Activated CD4-positive, alpha-beta T cell treated with anti-CD3 and anti-CD28 coated beads for 1 hour (primary cell): ENCODE measurements around the gene SLC25A33.

Source experiments
- DNase-seq: peaks from one replicate; pipeline ENCODE4 v3.0.0-alpha.2; 2020

SLC25A33 gene

DNA sequence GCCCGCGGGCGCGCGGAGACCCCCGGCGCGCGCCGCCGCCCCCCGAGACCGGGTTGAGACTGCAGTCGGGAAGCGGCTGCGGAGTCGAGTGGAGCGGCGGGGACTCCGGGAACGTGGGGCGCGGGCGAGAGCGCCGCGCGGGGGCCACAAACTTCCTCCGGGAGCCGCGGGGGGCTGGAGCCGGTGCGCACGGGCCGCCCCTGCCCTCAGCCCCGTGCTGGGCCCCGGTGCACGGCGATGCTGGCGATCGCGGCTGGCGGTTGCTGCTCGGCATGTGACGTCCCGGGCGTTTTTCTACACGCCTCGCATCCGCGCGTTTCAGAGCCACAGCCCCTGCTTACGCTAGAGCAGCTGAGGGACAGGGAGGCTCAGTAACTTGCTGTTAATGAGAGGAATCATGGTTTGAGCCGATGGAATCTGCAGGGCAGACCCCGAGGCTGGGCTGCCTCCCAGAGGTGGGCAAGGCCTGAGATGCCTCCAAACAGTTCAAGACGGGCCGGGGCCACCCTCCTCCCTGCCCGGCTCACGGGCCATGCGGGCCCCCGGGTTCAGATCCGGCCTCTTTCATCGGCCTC, 50.0 kb downstream of the SLC25A33 start:
- DNase-seq = no peak

DNA sequence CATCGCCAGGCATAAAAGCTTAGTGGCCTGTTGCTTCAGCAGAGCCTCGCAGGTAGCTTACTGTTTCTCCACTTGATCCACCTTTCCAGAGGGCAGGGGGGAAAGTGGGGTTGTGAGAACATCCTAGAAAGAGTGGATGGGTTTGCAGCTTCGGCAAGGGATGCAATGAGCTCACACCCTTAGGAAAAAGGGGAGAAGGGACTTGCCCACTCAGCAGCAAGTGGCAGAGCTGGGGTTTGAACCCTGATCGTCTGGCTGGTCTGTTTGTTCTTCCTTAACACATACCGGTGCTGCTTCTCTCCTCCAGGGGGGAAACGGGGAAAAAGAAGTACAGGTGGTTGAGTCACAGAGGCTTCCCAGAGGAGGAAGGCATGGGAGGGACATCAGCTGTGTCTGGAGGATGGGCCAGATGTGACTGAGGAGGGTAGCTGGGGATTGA, 50.5 kb downstream of the SLC25A33 start:
- no peak for DNase-seq

DNA sequence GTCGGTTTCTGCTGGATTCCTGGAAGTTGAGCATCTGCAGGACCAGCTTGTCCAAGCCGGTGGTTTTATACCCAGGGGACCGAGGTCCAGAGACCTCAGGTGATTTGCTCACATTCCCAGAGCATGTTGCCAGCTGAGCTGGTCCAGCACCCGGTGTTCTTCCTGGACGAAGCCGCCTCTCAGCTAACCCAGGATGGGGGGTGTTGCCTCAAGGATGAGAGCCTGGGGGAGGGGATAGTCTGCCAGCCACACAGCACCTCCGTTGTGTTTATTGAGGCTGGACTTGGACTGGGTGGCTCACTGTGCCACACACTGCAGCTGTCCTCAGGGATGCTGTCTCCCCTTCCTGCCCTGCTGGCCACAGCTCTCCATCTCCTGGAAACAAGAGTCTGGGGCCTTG, 50.9 kb downstream of the SLC25A33 start:
- no peak for DNase-seq

DNA sequence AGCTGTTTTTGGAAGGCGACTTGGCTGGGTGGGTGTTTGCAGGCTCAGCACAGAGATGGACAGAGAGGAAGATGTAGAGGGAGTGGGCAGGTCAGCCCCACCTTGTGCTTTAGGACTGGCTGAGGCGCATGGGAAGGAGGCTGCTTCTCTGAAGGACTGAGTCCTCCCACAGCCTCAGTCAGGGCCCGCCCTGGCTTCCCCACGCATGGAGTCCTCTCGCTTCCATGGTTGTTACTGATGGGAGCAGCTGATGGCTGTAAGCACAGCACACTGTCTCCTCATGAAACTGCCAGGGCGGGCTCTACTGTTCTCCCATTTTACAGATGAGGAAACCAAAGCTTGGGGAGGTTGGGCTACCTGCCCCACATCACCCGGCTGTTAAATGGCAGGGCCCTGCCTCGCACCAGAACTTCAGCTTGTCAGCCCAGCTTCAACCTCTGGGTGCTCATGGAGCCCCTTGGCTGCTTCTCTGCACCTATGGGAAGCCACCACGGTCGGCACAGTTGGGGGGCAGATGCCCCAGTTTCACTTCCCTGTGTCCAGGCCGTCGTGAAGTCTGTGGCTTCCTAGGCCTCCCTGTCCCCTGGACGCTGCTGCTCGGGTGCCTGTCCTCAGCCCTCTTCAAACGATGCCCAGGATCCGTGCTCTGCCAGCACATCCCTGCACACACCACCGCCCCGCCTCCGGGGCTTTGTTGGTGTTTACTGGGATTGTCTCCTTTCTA, 51.8 kb downstream of the SLC25A33 start:
- DNase-seq = no peak

DNA sequence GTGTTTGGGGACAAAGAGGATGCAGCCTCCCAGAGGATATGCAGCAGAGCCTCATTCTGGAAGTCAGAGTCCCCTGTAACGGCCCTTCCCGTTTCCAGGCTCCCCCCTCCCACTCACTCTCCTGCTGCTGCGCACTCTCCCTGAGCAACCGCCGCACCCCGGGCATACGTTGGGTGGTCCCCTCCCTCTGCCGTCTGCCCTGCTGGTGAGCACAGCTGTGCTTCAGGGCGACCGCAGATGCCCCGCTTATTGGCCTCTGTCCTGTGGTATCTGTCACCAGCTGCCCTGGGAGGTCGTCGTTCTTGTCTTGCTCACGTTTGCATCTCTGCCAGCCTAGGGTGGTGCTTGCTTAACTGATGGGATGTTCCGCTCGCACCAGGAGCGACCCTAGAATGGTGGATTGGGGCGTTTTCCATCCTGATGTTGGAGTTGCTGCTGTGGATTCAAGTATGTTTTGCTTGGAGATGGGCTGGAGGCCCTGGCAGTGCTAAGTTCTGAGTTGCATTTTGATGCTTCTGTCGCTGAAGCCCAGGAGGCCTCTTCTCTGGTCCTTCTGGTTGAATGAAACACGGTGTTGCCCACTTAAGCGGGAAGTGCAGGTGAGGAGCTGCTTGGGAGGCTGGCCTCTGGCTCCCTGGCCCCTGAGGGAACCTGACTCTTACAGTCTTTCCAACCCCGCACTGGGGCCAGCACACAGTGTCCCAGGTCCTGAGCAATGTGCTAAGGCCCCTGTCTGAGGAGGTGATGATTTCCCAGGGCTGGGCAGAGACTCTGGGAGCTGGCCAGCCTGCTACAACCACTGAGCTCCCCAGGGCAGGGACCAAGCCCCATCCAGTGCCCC, 52.6 kb downstream of the SLC25A33 start:
- DNase-seq = no peak

- no peak for DNase-seq
Measured at GRCh38 chr1:9592510-9593075, 53.3 kb downstream of the SLC25A33 start.

- no peak for DNase-seq
Measured at GRCh38 chr1:9593147-9593491, 53.9 kb downstream of the SLC25A33 start.

DNA sequence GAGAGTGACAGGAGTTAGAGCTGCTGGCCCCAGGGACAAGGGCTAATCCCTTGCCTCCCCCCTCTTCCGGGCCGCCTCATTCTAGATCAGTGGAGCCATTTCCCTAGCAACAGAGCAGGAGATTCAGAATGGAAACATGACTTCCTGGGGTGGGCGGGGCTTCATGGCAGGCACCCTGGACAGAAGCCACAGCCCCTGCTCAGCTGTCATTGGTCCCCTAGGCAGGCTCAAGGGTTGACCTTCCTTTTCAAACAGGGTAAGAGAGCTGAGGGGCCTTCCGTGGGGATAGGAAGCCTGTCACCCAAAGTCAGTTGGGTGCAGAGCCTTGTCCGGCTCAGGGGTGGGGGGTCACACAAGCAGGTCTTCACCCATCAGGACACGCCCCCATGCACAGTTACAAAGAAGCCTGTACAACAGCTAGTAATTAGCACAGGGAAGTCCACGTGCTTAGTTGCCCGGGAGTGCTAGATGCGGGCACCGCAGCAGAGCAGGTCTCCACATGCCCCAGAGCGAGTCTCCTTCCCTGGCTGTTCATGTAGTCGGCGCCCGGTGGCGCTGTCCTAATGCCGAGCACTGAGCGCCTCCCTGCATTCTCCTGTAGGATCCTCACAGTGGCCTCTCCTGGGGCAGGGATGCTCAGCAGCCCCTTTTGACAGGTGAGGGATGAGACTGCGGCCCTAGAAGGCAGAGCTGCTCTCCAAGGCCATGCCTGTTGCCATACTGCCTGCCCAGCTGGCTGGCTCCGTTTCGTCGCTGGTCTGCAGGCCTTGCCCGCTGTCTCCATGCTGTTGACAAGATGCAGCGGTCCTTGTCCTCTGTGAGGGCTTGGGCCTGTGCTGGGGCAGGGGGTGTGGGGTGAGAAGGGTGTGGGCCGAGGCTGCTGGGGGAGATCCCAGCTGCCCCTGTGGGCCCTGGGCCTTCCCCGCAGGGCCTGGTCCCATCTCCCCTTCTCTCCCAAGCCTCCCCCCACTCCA, 54.5 kb downstream of the SLC25A33 start:
- DNase-seq = no peak

DNA sequence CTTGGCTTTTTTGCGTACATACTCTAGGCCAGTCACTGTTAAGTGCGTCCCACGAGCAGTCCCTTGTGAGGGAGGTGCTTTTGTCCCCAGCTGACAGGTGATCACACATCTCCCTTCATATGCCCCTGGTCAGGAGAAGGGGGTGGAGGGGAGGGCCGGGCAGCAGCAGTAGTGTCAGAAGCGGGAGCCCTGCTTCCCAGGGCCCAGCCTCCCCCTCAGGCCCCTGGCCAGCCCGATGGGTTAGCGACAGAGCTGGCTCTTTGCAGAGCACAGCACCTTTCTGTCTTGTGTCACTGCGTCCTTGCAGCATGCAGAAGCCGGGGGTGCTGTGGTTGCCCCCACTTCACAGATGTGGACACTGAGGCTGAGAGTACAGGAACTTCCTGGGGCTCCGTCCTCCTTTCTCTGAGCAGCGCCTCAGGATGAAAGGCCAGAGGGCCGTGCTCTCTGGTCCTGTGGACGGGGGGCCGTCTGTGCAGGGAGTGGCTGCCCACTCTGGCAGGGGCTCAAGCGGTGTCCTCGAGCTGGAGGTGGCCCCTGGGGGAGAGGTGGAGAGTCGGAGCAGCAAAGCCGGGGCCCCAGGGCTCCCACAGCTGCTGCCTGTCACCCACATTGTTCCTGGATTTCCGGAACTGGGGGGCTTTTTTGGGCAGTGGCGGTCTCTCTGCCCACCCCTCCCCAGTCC, 55.3 kb downstream of the SLC25A33 start:
- DNase-seq = no peak

- DNase-seq = no peak
Measured at GRCh38 chr1:9595156-9595967, 56.1 kb downstream of the SLC25A33 start.

DNA sequence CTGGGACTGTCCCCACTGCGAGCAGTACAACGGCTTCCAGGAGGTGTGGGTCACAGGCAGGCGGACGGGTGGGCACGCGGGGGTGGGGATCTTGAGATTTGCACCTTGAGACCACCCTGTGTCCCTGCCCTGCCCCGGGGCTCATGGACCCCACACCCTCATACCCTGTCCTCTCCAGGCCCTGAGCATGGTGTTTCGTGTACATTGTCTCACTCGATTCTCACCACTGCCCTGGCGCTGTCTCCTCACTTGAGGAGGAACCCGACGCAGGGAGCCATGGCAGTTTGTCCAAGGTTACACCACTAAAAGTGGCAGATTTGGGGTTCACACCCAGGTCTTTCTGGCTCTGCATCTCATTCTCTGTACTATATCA, 56.7 kb downstream of the SLC25A33 start:
- no peak for DNase-seq

DNA sequence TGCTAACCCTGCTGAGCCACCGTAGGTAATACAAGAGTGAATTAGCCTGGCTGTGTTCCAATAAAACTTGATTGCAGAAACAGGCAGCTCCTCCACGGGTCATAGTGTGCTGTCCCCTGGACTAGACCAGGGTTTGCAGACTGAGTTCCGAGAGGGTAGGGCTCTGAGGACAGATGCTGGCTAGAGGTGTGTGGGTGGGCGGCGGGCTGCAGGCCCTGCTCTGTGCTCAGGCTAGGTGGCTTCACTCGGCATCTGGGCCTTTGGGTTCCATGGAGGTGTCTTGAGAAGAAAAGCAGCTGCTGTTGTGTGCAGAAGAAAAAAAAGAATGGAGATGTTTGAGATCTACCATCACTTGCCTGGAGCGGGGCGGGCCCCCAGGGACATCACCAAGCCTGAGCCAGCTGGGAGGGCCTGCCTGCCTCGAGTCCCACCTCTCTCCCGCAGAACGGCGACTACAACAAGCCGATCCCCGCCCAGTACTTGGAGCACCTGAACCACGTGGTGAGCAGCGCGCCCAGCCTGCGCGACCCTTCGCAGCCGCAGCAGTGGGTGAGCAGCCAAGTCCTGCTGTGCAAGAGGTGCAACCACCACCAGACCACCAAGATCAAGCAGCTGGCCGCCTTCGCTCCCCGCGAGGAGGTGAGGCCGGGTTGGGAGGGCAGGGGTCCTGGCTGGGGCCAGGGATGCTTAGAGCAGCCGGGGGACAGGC, 57.3 kb downstream of the SLC25A33 start:
- DNase-seq = no peak

DNA sequence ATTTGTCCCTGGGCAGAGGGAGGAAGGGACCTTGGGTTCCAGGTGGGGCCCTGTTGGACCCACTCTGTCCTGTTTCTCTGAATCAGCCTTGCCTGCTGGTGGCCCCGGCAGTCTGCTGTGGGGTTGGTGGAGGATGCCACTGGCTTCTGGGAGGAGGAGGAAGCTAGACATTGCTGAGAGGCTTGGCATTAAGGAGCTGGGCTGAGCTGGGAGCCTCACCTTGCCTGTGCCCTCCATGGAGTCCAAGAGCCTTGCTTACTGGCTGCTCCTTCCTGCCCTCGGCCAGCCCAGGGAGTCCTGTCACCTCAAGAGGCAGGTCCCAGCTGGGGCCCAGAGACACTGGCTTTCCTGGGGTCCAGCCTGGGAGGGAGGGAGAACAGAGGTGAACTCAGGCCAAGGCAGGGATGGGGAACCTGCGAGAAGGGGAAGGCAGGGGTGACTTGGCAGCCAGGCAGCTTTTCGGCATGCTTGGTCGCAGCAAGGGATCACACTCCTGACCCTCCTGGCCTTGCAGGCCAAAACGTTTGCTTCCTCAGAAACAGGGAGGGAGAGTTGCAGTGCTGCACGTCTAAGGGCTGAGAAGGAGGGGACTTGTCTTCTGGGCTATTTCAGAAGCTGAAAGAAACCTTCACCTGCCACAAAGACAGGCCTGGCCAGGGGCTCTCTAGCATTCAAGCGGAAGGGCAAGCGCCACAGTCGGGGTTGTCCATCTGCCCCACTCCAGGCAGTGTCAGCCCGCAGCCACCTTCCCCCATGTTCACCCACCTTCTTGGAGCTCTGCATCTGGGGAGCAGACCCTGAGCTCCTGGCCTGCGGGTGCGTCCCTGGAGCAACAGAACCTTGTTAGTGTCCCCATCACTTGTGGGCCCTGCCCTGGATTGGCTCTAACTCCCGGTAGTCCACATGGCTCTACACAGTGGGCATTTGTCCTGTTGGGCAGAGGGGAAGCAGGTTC, 58.4 kb downstream of the SLC25A33 start:
- no peak for DNase-seq

GRCh38 chr1:9598316-9598700, 59.0 kb downstream of the SLC25A33 start:
- no peak for DNase-seq

GRCh38 chr1:9599741-9600140, 60.5 kb downstream of the SLC25A33 start:
- DNase-seq = no peak

DNA sequence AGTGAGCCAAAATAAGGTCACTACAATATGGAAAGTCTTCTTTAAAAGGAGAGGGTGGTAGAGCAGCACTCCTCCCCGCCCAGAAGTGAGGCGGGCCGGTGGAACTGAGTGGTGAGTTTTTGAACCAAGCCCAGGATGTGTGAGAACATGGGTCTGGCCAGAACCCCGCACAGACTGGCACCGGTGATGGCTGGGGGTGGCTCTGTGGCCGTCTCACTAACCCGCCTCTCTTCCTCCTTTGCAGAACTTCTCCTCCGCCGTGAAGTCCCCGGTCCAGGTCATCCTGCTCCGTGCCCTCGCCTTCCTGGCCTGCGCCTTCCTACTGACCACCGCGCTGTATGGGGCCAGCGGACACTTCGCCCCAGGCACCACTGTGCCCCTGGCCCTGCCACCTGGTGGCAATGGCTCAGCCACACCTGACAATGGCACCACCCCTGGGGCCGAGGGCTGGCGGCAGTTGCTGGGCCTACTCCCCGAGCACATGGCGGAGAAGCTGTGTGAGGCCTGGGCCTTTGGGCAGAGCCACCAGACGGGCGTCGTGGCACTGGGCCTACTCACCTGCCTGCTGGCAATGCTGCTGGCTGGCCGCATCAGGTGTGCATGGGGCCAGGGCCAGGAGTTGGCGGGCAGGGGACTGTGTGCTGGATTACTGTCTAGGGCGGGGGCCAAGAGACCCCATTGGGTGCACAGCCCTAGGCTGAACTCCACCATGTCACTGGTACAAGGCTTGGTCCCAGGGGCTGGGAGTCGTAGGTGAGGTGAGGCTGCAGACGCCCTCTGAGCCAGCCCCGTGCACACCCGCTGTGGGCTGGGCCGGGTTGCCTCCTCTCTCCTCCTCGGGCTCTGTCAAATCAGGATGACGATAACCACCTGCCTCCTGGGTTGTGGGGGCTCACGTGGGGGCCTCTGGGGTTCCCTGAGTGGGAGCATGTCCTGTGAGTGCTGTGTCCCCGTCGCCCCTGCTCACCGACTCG, 61.9 kb downstream of the SLC25A33 start:
- DNase-seq = no peak

GRCh38 chr1:9601942-9602793, 62.9 kb downstream of the SLC25A33 start:
- DNase-seq = no peak
